HepG2 (cell line): ENCODE data around the gene IGFALS. TPM values are rescaled to one million over a fixed set of nuclear protein-coding genes. Genes with fewer than 3 reads are reported as not detected.
A peak's percentile ranks its signal among the peaks of the same experiment; 100 is the strongest.

Experiments used
- CBX5 ChIP-seq: sonication (generic); formaldehyde crosslinking; IDR thresholded peaks from 2 replicates; pipeline ENCODE4 v1.4.0; 2020; ENCODE audit warnings: missing genetic modification reagents, borderline replicate concordance
- HMG20B ChIP-seq: conservative IDR thresholded peaks from 2 replicates; pipeline ENCODE4 v1.6.1; 2016; ENCODE audit warnings: missing genetic modification reagents, missing compliant biosample characterization
- HOXA3 ChIP-seq: sonication (generic); formaldehyde crosslinking; IDR thresholded peaks from 2 replicates; pipeline ENCODE4 v1.5.0; 2020; ENCODE audit warnings: missing genetic modification reagents
- IRF2 ChIP-seq: IDR thresholded peaks from 2 replicates; pipeline ENCODE4 v1.6.1; 2018; ENCODE audit warnings: missing genetic modification reagents, missing compliant biosample characterization
- KLF12 ChIP-seq: sonication (generic); formaldehyde crosslinking; IDR thresholded peaks from 2 replicates; pipeline ENCODE4 v1.4.0; 2020; ENCODE audit warnings: missing genetic modification reagents, borderline replicate concordance
- MEF2D ChIP-seq: sonication (generic); formaldehyde crosslinking; IDR thresholded peaks from 2 replicates; pipeline ENCODE4 v1.5.1; 2020; ENCODE audit warnings: mild to moderate bottlenecking, missing genetic modification reagents
- NFE2 ChIP-seq: sonication (generic); formaldehyde crosslinking; IDR thresholded peaks from 2 replicates; pipeline ENCODE4 v1.4.0; 2020; ENCODE audit warnings: missing genetic modification reagents
- NR3C1 ChIP-seq: sonication (generic); formaldehyde crosslinking; IDR thresholded peaks from 2 replicates; pipeline ENCODE4 v1.4.0; 2020; ENCODE audit warnings: missing genetic modification reagents
- ZNF136 ChIP-seq: sonication (generic); formaldehyde crosslinking; IDR thresholded peaks from 2 replicates; pipeline ENCODE4 v1.8.1; 2022; ENCODE audit warnings: low read depth, mild to moderate bottlenecking, moderate library complexity, missing genetic modification reagents
- ZNF543 ChIP-seq: sonication (generic); formaldehyde crosslinking; IDR thresholded peaks from 2 replicates; pipeline ENCODE4 v1.4.0; 2020; ENCODE audit warnings: mild to moderate bottlenecking, missing genetic modification reagents
- ZNF616 ChIP-seq: sonication (generic); formaldehyde crosslinking; IDR thresholded peaks from 2 replicates; pipeline ENCODE4 v1.5.0; 2020; ENCODE audit warnings: low read depth, mild to moderate bottlenecking, missing genetic modification reagents
- ZNF629 ChIP-seq: sonication (generic); formaldehyde crosslinking; conservative IDR thresholded peaks from 2 replicates; pipeline ENCODE4 v1.5.0; 2020; ENCODE audit warnings: missing genetic modification reagents
- ZNF776 ChIP-seq: sonication (generic); formaldehyde crosslinking; IDR thresholded peaks from 2 replicates; pipeline ENCODE4 v1.4.0; 2020; ENCODE audit warnings: mild to moderate bottlenecking, missing genetic modification reagents
- polyA plus RNA-seq, 8 experiments: library from polyadenylated mRNA; depleted of rRNA in 3 of 8; stranded (reverse) in 7 of 8; unstranded in 1 of 8; fragments of >200 nt; fragmentation: Illumina TruSeq in 4 of 8; extraction: Trizol in 4 of 8; gene quantifications; 2 replicates each; pipeline versions ENCODE4 v1.2.1 to v1.2.3, GENCODE V29; 2011 to 2016; ENCODE audit warnings: low read depth in 4 of 8, missing spikeins in 1 of 8, mixed read lengths in 1 of 8; ENCODE audit not compliant: insufficient read depth in 1 of 8
- total RNA-seq, 5 experiments: library from RNA; depleted of rRNA; stranded (reverse); fragments of >200 nt; fragmentation: Illumina TruSeq; extraction: Trizol; gene quantifications; 2 replicates each; pipeline ENCODE4 v1.2.3, GENCODE V29; 2016; ENCODE audit warnings: low read depth in 1 of 5
- TF ChIP-seq, protein P1 (sequence below): sonication (generic); formaldehyde crosslinking; IDR thresholded peaks from 2 replicates; pipeline ENCODE4 v1.4.0; 2020; ENCODE audit warnings: missing genetic modification reagents
- TF ChIP-seq, protein P2 (sequence below): sonication (generic); formaldehyde crosslinking; IDR thresholded peaks from 2 replicates; pipeline ENCODE4 v1.5.0; 2020; ENCODE audit warnings: mild to moderate bottlenecking, missing genetic modification reagents
- TF ChIP-seq, protein P3 (sequence below): sonication (generic); formaldehyde crosslinking; IDR thresholded peaks from 2 replicates; pipeline ENCODE4 v1.8.1; 2023; ENCODE audit warnings: mild to moderate bottlenecking, inconsistent platforms, moderate library complexity, missing genetic modification reagents, borderline replicate concordance
- TF ChIP-seq, protein P4 (sequence below): sonication (generic); formaldehyde crosslinking; IDR thresholded peaks from 2 replicates; pipeline ENCODE4 v1.5.1; 2020; ENCODE audit warnings: missing genetic modification reagents, mild to moderate bottlenecking, borderline replicate concordance
- TF ChIP-seq, protein P5 (sequence below): IDR thresholded peaks from 2 replicates; pipeline ENCODE4 v1.6.1; 2016; ENCODE audit warnings: mild to moderate bottlenecking

Gene IGFALS
- total and polyA plus RNA-seq, 2 of the 13 experiments (the other 11 are each of a cell fraction or from before 2014, with no cell fraction given): 0.34 to 2.4 TPM

DNA sequence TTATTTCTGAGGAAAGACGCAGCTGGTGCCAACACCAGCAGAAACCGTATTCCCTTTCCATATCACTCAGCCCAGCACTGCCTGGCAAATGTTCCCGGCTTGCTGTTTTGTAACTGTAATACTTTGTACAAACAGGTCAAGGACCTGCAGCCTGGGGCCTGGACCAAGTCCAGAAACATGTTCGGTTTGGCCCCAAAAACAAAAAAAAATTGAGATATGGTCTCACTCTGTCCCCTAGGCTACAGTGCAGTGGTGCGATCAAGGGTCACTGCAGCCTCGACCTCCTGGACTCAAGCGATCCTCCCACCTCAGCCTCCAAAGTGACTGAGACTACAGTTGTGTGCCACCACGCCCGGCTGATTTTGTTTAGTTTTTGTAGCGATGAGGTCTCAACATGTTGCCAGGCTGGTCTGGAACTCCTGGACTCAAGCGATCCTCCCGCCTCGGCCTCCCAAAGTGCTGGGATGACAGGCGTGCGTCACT is 31.9 kb upstream of the IGFALS start (continued):
- TF ChIP-seq, protein P1, sequence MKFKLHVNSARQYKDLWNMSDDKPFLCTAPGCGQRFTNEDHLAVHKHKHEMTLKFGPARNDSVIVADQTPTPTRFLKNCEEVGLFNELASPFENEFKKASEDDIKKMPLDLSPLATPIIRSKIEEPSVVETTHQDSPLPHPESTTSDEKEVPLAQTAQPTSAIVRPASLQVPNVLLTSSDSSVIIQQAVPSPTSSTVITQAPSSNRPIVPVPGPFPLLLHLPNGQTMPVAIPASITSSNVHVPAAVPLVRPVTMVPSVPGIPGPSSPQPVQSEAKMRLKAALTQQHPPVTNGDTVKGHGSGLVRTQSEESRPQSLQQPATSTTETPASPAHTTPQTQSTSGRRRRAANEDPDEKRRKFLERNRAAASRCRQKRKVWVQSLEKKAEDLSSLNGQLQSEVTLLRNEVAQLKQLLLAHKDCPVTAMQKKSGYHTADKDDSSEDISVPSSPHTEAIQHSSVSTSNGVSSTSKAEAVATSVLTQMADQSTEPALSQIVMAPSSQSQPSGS: no peak
- no peak for TF ChIP-seq ZNF543 (CRISPR knock-in tag)
- TF ChIP-seq, protein P2, sequence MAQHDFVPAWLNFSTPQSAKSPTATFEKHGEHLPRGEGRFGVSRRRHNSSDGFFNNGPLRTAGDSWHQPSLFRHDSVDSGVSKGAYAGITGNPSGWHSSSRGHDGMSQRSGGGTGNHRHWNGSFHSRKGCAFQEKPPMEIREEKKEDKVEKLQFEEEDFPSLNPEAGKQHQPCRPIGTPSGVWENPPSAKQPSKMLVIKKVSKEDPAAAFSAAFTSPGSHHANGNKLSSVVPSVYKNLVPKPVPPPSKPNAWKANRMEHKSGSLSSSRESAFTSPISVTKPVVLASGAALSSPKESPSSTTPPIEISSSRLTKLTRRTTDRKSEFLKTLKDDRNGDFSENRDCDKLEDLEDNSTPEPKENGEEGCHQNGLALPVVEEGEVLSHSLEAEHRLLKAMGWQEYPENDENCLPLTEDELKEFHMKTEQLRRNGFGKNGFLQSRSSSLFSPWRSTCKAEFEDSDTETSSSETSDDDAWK (CRISPR knock-in tag): no peak
- TF ChIP-seq CBX5 (CRISPR knock-in tag): no peak
- TF ChIP-seq ZNF629 (CRISPR knock-in tag): no peak
- TF ChIP-seq NR3C1 (CRISPR knock-in tag): no peak
- TF ChIP-seq IRF2 (CRISPR knock-in tag): no peak
- TF ChIP-seq KLF12 (CRISPR knock-in tag): no peak
- TF ChIP-seq, protein P3, sequence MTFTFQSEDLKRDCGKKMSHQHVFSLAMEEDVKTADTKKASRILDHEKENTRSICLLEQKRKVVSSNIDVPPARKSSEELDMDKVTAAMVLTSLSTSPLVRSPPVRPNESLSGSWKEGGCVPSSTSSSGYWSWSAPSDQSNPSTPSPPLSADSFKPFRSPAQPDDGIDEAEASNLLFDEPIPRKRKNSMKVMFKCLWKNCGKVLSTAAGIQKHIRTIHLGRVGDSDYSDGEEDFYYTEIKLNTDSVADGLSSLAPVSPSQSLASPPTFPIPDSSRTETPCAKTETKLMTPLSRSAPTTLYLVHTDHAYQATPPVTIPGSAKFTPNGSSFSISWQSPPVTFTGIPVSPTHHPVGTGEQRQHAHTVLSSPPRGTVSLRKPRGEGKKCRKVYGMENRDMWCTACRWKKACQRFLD (CRISPR knock-in tag): no peak
- TF ChIP-seq, protein P4, sequence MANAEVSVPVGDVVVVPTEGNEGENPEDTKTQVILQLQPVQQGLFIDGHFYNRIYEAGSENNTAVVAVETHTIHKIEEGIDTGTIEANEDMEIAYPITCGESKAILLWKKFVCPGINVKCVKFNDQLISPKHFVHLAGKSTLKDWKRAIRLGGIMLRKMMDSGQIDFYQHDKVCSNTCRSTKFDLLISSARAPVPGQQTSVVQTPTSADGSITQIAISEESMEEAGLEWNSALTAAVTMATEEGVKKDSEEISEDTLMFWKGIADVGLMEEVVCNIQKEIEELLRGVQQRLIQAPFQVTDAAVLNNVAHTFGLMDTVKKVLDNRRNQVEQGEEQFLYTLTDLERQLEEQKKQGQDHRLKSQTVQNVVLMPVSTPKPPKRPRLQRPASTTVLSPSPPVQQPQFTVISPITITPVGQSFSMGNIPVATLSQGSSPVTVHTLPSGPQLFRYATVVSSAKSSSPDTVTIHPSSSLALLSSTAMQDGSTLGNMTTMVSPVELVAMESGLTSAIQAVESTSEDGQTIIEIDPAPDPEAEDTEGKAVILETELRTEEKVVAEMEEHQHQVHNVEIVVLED: peak; percentile 59
- TF ChIP-seq HMG20B (CRISPR knock-in tag): no peak
- no peak for TF ChIP-seq ZNF616 (CRISPR knock-in tag)
- TF ChIP-seq NFE2 (CRISPR knock-in tag): no peak
- TF ChIP-seq MEF2D (CRISPR knock-in tag): peak; percentile 65; the same call in 1 of the 2 replicates
- TF ChIP-seq ZNF776 (CRISPR knock-in tag): no peak
- TF ChIP-seq, protein P5, sequence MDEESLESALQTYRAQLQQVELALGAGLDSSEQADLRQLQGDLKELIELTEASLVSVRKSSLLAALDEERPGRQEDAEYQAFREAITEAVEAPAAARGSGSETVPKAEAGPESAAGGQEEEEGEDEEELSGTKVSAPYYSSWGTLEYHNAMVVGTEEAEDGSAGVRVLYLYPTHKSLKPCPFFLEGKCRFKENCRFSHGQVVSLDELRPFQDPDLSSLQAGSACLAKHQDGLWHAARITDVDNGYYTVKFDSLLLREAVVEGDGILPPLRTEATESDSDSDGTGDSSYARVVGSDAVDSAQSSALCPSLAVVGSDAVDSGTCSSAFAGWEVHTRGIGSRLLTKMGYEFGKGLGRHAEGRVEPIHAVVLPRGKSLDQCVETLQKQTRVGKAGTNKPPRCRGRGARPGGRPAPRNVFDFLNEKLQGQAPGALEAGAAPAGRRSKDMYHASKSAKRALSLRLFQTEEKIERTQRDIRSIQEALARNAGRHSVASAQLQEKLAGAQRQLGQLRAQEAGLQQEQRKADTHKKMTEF (CRISPR knock-in tag): no peak; the same call in 1 of the 2 replicates
- TF ChIP-seq ZNF136 (CRISPR knock-in tag): peak; percentile 59; the same call in 1 of the 2 replicates
- TF ChIP-seq HOXA3 (CRISPR knock-in tag): peak; percentile 58
